IMR-90 (cell line): Measurements from ENCODE around the gene DIAPH2. TPM values are rescaled to one million over a fixed set of nuclear protein-coding genes. Genes with fewer than 3 reads are reported as not detected.

Source experiments
- ATAC-seq: fragments of 200-7000 bp; cut with Tn5 transposase; 2 replicates; pipeline ENCODE4 v1.9.1; 2020; ENCODE audit warnings: low read depth, mild to moderate bottlenecking, moderate library complexity
- BruUV-seq: library from RNA; stranded (reverse); fragments of 400-500 nt; replicated peaks from 2 replicates; lab custom pipeline; 2021; lab: Mats Ljungman, UMichigan
- CTCF ChIA-PET: fragments of 300-600 bp; formaldehyde crosslinking; extraction: SDS; loops from one replicate; lab custom pipeline; 2021; ENCODE audit warnings: antibody characterized with exemption; lab: Yijun Ruan, JAX
- POLR2A ChIA-PET: fragments of 300-600 bp; sonication (Branson Sonifier 250); formaldehyde crosslinking; loops from one replicate; lab custom pipeline; 2022; ENCODE audit warnings: antibody characterized with exemption; ENCODE audit not compliant: unreplicated experiment; lab: Charles Lee
- DNase-seq: peaks from one replicate; pipeline ENCODE4 v3.0.0; 2013
- H2AFZ ChIP-seq: replicated peaks from 2 replicates; pipeline ENCODE3; 2013; ENCODE audit warnings: low read length, mild to moderate bottlenecking; ENCODE audit not compliant: poor library complexity
- H2AK5ac ChIP-seq: 2 replicates; pipeline ENCODE4 v1.6.1; 2013; ENCODE audit warnings: low read depth, low read length, inconsistent platforms
- H2AK9ac ChIP-seq: replicated peaks from 2 replicates; pipeline ENCODE3; 2013; ENCODE audit warnings: mild to moderate bottlenecking, low read depth, low read length, moderate library complexity; ENCODE audit not compliant: poor library complexity
- H2BK120ac ChIP-seq: 2 replicates; pipeline ENCODE4 v1.6.1; 2013; ENCODE audit warnings: low read depth, low read length, inconsistent platforms
- H2BK15ac ChIP-seq: 3 replicates; pipeline ENCODE4 v1.6.1; 2013; ENCODE audit warnings: low read depth, low read length, inconsistent platforms
- H2BK20ac ChIP-seq: 2 replicates; pipeline ENCODE4 v1.6.1; 2013; ENCODE audit warnings: low read depth, mild to moderate bottlenecking, inconsistent platforms, low read length, moderate library complexity
- H2BK5ac ChIP-seq: 2 replicates; pipeline ENCODE4 v1.6.1; 2013; ENCODE audit warnings: mild to moderate bottlenecking, low read depth, low read length, inconsistent platforms; ENCODE audit not compliant: poor library complexity, severe bottlenecking
- H3K14ac ChIP-seq: replicated peaks from 2 replicates; pipeline ENCODE4 v1.6.1; 2013; ENCODE audit warnings: low read depth, low read length, inconsistent platforms
- H3K18ac ChIP-seq: 2 replicates; pipeline ENCODE4 v1.6.1; 2013; ENCODE audit warnings: low read depth, low read length, control low read depth
- H3K23ac ChIP-seq: 2 replicates; pipeline ENCODE4 v1.6.1; 2013; ENCODE audit warnings: low read depth, low read length, inconsistent platforms
- H3K27ac ChIP-seq: 2 replicates; pipeline ENCODE4 v1.5.1; 2013; ENCODE audit warnings: mild to moderate bottlenecking, control low read depth, low read length; ENCODE audit not compliant: insufficient read depth
- H3K27me3 ChIP-seq: 2 replicates; pipeline ENCODE4 v1.6.1; 2013; ENCODE audit warnings: low read length; ENCODE audit not compliant: control insufficient read depth, insufficient read depth
- H3K36me3 ChIP-seq: 2 replicates; pipeline ENCODE4 v1.6.1; 2013; ENCODE audit warnings: low read length, mixed read lengths; ENCODE audit not compliant: control insufficient read depth, insufficient read depth
- H3K4ac ChIP-seq: 2 replicates; pipeline ENCODE4 v1.6.1; 2013; ENCODE audit warnings: low read depth, low read length, inconsistent platforms
- H3K4me1 ChIP-seq: 2 replicates; pipeline ENCODE4 v1.6.1; 2013; ENCODE audit warnings: low read length, mixed read lengths; ENCODE audit not compliant: control insufficient read depth, insufficient read depth
- H3K4me2 ChIP-seq: 2 replicates; pipeline ENCODE4 v1.6.1; 2013; ENCODE audit warnings: low read depth, mild to moderate bottlenecking, control low read depth, low read length, moderate library complexity
- H3K4me3 ChIP-seq: 2 replicates; pipeline ENCODE4 v1.5.1; 2013; ENCODE audit warnings: low read depth, mild to moderate bottlenecking, control low read depth, low read length, moderate library complexity; ENCODE audit not compliant: insufficient read depth
- H3K56ac ChIP-seq: 2 replicates; pipeline ENCODE4 v1.6.1; 2013; ENCODE audit warnings: low read length, inconsistent platforms; ENCODE audit not compliant: insufficient read depth; ENCODE audit errors: extremely low read depth
- H3K79me1 ChIP-seq, 2 experiments: 2 replicates each; pipeline ENCODE4 v1.6.1; 2013; ENCODE audit warnings: low read length in 2 of 2, inconsistent platforms in 1 of 2, low read depth in 1 of 2
- H3K9ac ChIP-seq: 2 replicates; pipeline ENCODE4 v1.6.1; 2013; ENCODE audit warnings: low read depth, low read length, control low read depth
- H3K9me1 ChIP-seq: 2 replicates; pipeline ENCODE4 v1.6.1; 2013; ENCODE audit warnings: low read length, inconsistent platforms; ENCODE audit not compliant: insufficient read depth
- H3K9me3 ChIP-seq: 2 replicates; pipeline ENCODE4 v1.6.1; 2013; ENCODE audit warnings: low read length; ENCODE audit not compliant: control insufficient read depth, insufficient read depth
- H4K20me1 ChIP-seq: 2 replicates; pipeline ENCODE4 v1.6.1; 2013; ENCODE audit warnings: low read length, inconsistent platforms; ENCODE audit not compliant: insufficient read depth
- H4K5ac ChIP-seq: 2 replicates; pipeline ENCODE4 v1.6.1; 2013; ENCODE audit warnings: mild to moderate bottlenecking, low read depth, low read length, control low read depth
- H4K8ac ChIP-seq, 2 experiments: 2 replicates each; pipeline ENCODE4 v1.6.1; 2013; ENCODE audit warnings: low read depth in 2 of 2, low read length in 2 of 2, control low read depth in 1 of 2, inconsistent platforms in 1 of 2
- H4K91ac ChIP-seq: 2 replicates; pipeline ENCODE4 v1.6.1; 2013; ENCODE audit warnings: low read depth, low read length, inconsistent platforms; ENCODE audit not compliant: insufficient read depth
- BHLHE40 ChIP-seq: fragments of 150-350 bp; IDR thresholded peaks from 2 replicates; pipeline ENCODE4 v1.6.1; 2016; ENCODE audit warnings: mild to moderate bottlenecking, low read depth, low read length
- CEBPB ChIP-seq: IDR thresholded peaks from 2 replicates; pipeline ENCODE4 v1.6.1; 2012; ENCODE audit warnings: low read depth, low read length, improper control_type of control experiment
- CHD1 ChIP-seq: IDR thresholded peaks from 2 replicates; pipeline ENCODE4 v1.6.1; 2012; ENCODE audit warnings: low read depth, low read length, improper control_type of control experiment
- CTCF ChIP-seq: conservative IDR thresholded peaks from 2 replicates; pipeline ENCODE4 v1.5.1; 2012; ENCODE audit warnings: mild to moderate bottlenecking, low read depth, low read length, improper control_type of control experiment
- ELK1 ChIP-seq: fragments of 150-350 bp; IDR thresholded peaks from 2 replicates; pipeline ENCODE4 v1.6.1; 2016; ENCODE audit warnings: low read depth, mild to moderate bottlenecking, low read length, moderate library complexity, borderline replicate concordance
- FOS ChIP-seq: fragments of 150-350 bp; IDR thresholded peaks from 2 replicates; pipeline ENCODE4 v1.6.1; 2016; ENCODE audit warnings: low read depth, low read length
- MAFK ChIP-seq: IDR thresholded peaks from 2 replicates; pipeline ENCODE4 v1.6.1; 2012; ENCODE audit warnings: low read depth, low read length, improper control_type of control experiment
- MAZ ChIP-seq: IDR thresholded peaks from 2 replicates; pipeline ENCODE4 v1.6.1; 2012; ENCODE audit warnings: low read depth, mild to moderate bottlenecking, low read length, improper control_type of control experiment, moderate library complexity, borderline replicate concordance
- MXI1 ChIP-seq: IDR thresholded peaks from 2 replicates; pipeline ENCODE4 v1.6.1; 2012; ENCODE audit warnings: low read depth, mild to moderate bottlenecking, low read length, moderate library complexity, borderline replicate concordance
- NFE2L2 ChIP-seq: fragments of 150-350 bp; IDR thresholded peaks from 2 replicates; pipeline ENCODE4 v1.6.1; 2016; ENCODE audit warnings: low read depth, mild to moderate bottlenecking, low read length
- POLR2A ChIP-seq: IDR thresholded peaks from 2 replicates; pipeline ENCODE4 v1.6.1; 2012; ENCODE audit warnings: mild to moderate bottlenecking, low read depth, low read length
- RAD21 ChIP-seq: IDR thresholded peaks from 2 replicates; pipeline ENCODE4 v1.6.1; 2012; ENCODE audit warnings: low read length, improper control_type of control experiment
- RCOR1 ChIP-seq: IDR thresholded peaks from 2 replicates; pipeline ENCODE4 v1.6.1; 2012; ENCODE audit warnings: mild to moderate bottlenecking, low read length, improper control_type of control experiment; ENCODE audit not compliant: insufficient replicate concordance
- RFX5 ChIP-seq: IDR thresholded peaks from 2 replicates; pipeline ENCODE4 v1.8.0; 2012; ENCODE audit warnings: low read depth, mild to moderate bottlenecking, low read length, moderate library complexity
- SMC3 ChIP-seq: fragments of 150-350 bp; IDR thresholded peaks from 2 replicates; pipeline ENCODE4 v1.6.1; 2016; ENCODE audit warnings: low read depth, mild to moderate bottlenecking, antibody characterized with exemption, low read length, moderate library complexity
- USF2 ChIP-seq: fragments of 150-350 bp; IDR thresholded peaks from 2 replicates; pipeline ENCODE4 v1.6.1; 2017; ENCODE audit warnings: mild to moderate bottlenecking, antibody characterized with exemption, low read length, low read depth
- dilution Hi-C: fragments of 300-500 bp; cut with HindIII; formaldehyde crosslinking; loops from one replicate; pipeline ENCODE4 v1.14.3; 2018; ENCODE audit warnings: low sequenced_read_pairs; ENCODE audit not compliant: unreplicated experiment
- in situ Hi-C: fragments of 300-500 bp; cut with MboI; formaldehyde crosslinking; loops from 3 replicates; pipeline ENCODE4 v1.14.3; 2019; ENCODE audit warnings: low sequenced_read_pairs, inconsistent platforms, mixed read lengths
- intact Hi-C: fragments of 100-400 bp; cut with micrococcal nuclease; formaldehyde crosslinking; loops from 2 replicates; pipeline ENCODE4 v1.10.0; 2022
- polyA plus RNA-seq, 3 experiments: library from polyadenylated mRNA; depleted of rRNA; stranded (reverse); fragments of >200 nt; gene quantifications; 2 replicates each; pipeline ENCODE4 v1.2.3, GENCODE V29; 2012; ENCODE audit warnings: low replicate concordance in 1 of 3
- total RNA-seq: library from RNA; depleted of rRNA; stranded (reverse); fragments of >200 nt; gene quantifications from 2 replicates; pipeline ENCODE4 v1.2.3, GENCODE V29; 2012

Gene DIAPH2
- total and polyA plus RNA-seq, 2 of the 4 experiments (the other 2 are of a cell fraction), result 3.6 to 19.9 TPM

GRCh38 chrX:97117572-97117971 lies 432.9 kb downstream of the DIAPH2 start:
- Histone ChIP-seq H3K4me3 (no peak overlapping the region), H3K9me1 (no peaks in the 10 kb centered on the region), H2BK5ac (no peak overlapping the region), H3K79me1 (no peaks in the 10 kb centered on the region), H2BK120ac (no peak overlapping the region), H3K9ac (no peak overlapping the region), H4K5ac (no peak overlapping the region), H3K36me3 (no peaks in the 10 kb centered on the region), H2AK5ac (no peak overlapping the region), H4K20me1 (no peaks in the 10 kb centered on the region), H3K56ac (no peak overlapping the region), H4K8ac (no peak overlapping the region), H4K91ac (no peak overlapping the region), H3K4me1 (no peaks in the 10 kb centered on the region), H2BK20ac (no peak overlapping the region), H2AK9ac (no peak overlapping the region), H3K9me3 (no peaks in the 10 kb centered on the region), H3K18ac (no peak overlapping the region), H2BK15ac (no peak overlapping the region), H3K4ac (no peak overlapping the region), H3K4me2 (no peak overlapping the region), H3K14ac (no peak overlapping the region), H2AFZ (no peak overlapping the region), H3K23ac (no peak overlapping the region), H3K27me3 (no peaks in the 10 kb centered on the region), H3K27ac (no peak overlapping the region)
- BruUV-seq, result no TSS peak
- ATAC-seq, result no peak
- POLR2A ChIA-PET, result no interaction called here
- TF ChIP-seq ELK1, result no peak
- no peak for TF ChIP-seq FOS
- no peak for TF ChIP-seq SMC3
- no peak for TF ChIP-seq RCOR1
- no peak for TF ChIP-seq CHD1
- no peak for TF ChIP-seq POLR2A
- no peak for TF ChIP-seq NFE2L2
- TF ChIP-seq CEBPB, result no peak
- TF ChIP-seq MAFK, result no peak
- TF ChIP-seq RFX5, result no peak
- TF ChIP-seq MXI1, result no peak
- no peak for TF ChIP-seq MAZ
- TF ChIP-seq CTCF, result no peak
- no peak for TF ChIP-seq RAD21
- TF ChIP-seq USF2, result no peak
- TF ChIP-seq BHLHE40, result no peak
- dilution Hi-C loops, result no loop called here
- in situ Hi-C loops, result no loop called here
- CTCF ChIA-PET, result no interaction called here
- intact Hi-C loops, result no loop called here
- DNase-seq, result no peak
